IMR-90 (cell line): ENCODE data around the gene RBPJ. TPM values are rescaled to one million over a fixed set of nuclear protein-coding genes. Genes with fewer than 3 reads are reported as not detected.
A peak's percentile ranks its signal among the peaks of the same experiment; 100 is the strongest.

ENCODE experiments used
- ATAC-seq: fragments of 200-7000 bp; cut with Tn5 transposase; 2 replicates; pipeline ENCODE4 v1.9.1; 2020; ENCODE audit warnings: low read depth, mild to moderate bottlenecking, moderate library complexity
- BruUV-seq: library from RNA; stranded (reverse); fragments of 400-500 nt; replicated peaks from 2 replicates; lab custom pipeline; 2021; lab: Mats Ljungman, UMichigan
- CTCF ChIA-PET: fragments of 300-600 bp; formaldehyde crosslinking; extraction: SDS; loops from one replicate; lab custom pipeline; 2021; ENCODE audit warnings: antibody characterized with exemption; lab: Yijun Ruan, JAX
- POLR2A ChIA-PET: fragments of 300-600 bp; sonication (Branson Sonifier 250); formaldehyde crosslinking; loops from one replicate; lab custom pipeline; 2022; ENCODE audit warnings: antibody characterized with exemption; ENCODE audit not compliant: unreplicated experiment; lab: Charles Lee
- DNase-seq: peaks from one replicate; pipeline ENCODE4 v3.0.0; 2013
- H2AFZ ChIP-seq: replicated peaks from 2 replicates; pipeline ENCODE3; 2013; ENCODE audit warnings: low read length, mild to moderate bottlenecking; ENCODE audit not compliant: poor library complexity
- H2AK5ac ChIP-seq: 2 replicates; pipeline ENCODE4 v1.6.1; 2013; ENCODE audit warnings: low read depth, low read length, inconsistent platforms
- H2AK9ac ChIP-seq: replicated peaks from 2 replicates; pipeline ENCODE3; 2013; ENCODE audit warnings: mild to moderate bottlenecking, low read depth, low read length, moderate library complexity; ENCODE audit not compliant: poor library complexity
- H2BK120ac ChIP-seq: 2 replicates; pipeline ENCODE4 v1.6.1; 2013; ENCODE audit warnings: low read depth, low read length, inconsistent platforms
- H2BK15ac ChIP-seq: 3 replicates; pipeline ENCODE4 v1.6.1; 2013; ENCODE audit warnings: low read depth, low read length, inconsistent platforms
- H2BK20ac ChIP-seq: 2 replicates; pipeline ENCODE4 v1.6.1; 2013; ENCODE audit warnings: low read depth, mild to moderate bottlenecking, inconsistent platforms, low read length, moderate library complexity
- H2BK5ac ChIP-seq: 2 replicates; pipeline ENCODE4 v1.6.1; 2013; ENCODE audit warnings: mild to moderate bottlenecking, low read depth, low read length, inconsistent platforms; ENCODE audit not compliant: poor library complexity, severe bottlenecking
- H3K14ac ChIP-seq: replicated peaks from 2 replicates; pipeline ENCODE4 v1.6.1; 2013; ENCODE audit warnings: low read depth, low read length, inconsistent platforms
- H3K18ac ChIP-seq: 2 replicates; pipeline ENCODE4 v1.6.1; 2013; ENCODE audit warnings: low read depth, low read length, control low read depth
- H3K23ac ChIP-seq: 2 replicates; pipeline ENCODE4 v1.6.1; 2013; ENCODE audit warnings: low read depth, low read length, inconsistent platforms
- H3K27ac ChIP-seq: 2 replicates; pipeline ENCODE4 v1.5.1; 2013; ENCODE audit warnings: mild to moderate bottlenecking, control low read depth, low read length; ENCODE audit not compliant: insufficient read depth
- H3K27me3 ChIP-seq: 2 replicates; pipeline ENCODE4 v1.6.1; 2013; ENCODE audit warnings: low read length; ENCODE audit not compliant: control insufficient read depth, insufficient read depth
- H3K36me3 ChIP-seq: 2 replicates; pipeline ENCODE4 v1.6.1; 2013; ENCODE audit warnings: low read length, mixed read lengths; ENCODE audit not compliant: control insufficient read depth, insufficient read depth
- H3K4ac ChIP-seq: 2 replicates; pipeline ENCODE4 v1.6.1; 2013; ENCODE audit warnings: low read depth, low read length, inconsistent platforms
- H3K4me1 ChIP-seq: 2 replicates; pipeline ENCODE4 v1.6.1; 2013; ENCODE audit warnings: low read length, mixed read lengths; ENCODE audit not compliant: control insufficient read depth, insufficient read depth
- H3K4me2 ChIP-seq: 2 replicates; pipeline ENCODE4 v1.6.1; 2013; ENCODE audit warnings: low read depth, mild to moderate bottlenecking, control low read depth, low read length, moderate library complexity
- H3K4me3 ChIP-seq: 2 replicates; pipeline ENCODE4 v1.5.1; 2013; ENCODE audit warnings: low read depth, mild to moderate bottlenecking, control low read depth, low read length, moderate library complexity; ENCODE audit not compliant: insufficient read depth
- H3K56ac ChIP-seq: 2 replicates; pipeline ENCODE4 v1.6.1; 2013; ENCODE audit warnings: low read length, inconsistent platforms; ENCODE audit not compliant: insufficient read depth; ENCODE audit errors: extremely low read depth
- H3K79me1 ChIP-seq, 2 experiments: 2 replicates each; pipeline ENCODE4 v1.6.1; 2013; ENCODE audit warnings: low read length in 2 of 2, inconsistent platforms in 1 of 2, low read depth in 1 of 2
- H3K9ac ChIP-seq: 2 replicates; pipeline ENCODE4 v1.6.1; 2013; ENCODE audit warnings: low read depth, low read length, control low read depth
- H3K9me1 ChIP-seq: 2 replicates; pipeline ENCODE4 v1.6.1; 2013; ENCODE audit warnings: low read length, inconsistent platforms; ENCODE audit not compliant: insufficient read depth
- H3K9me3 ChIP-seq: 2 replicates; pipeline ENCODE4 v1.6.1; 2013; ENCODE audit warnings: low read length; ENCODE audit not compliant: control insufficient read depth, insufficient read depth
- H4K20me1 ChIP-seq: 2 replicates; pipeline ENCODE4 v1.6.1; 2013; ENCODE audit warnings: low read length, inconsistent platforms; ENCODE audit not compliant: insufficient read depth
- H4K5ac ChIP-seq: 2 replicates; pipeline ENCODE4 v1.6.1; 2013; ENCODE audit warnings: mild to moderate bottlenecking, low read depth, low read length, control low read depth
- H4K8ac ChIP-seq, 2 experiments: 2 replicates each; pipeline ENCODE4 v1.6.1; 2013; ENCODE audit warnings: low read depth in 2 of 2, low read length in 2 of 2, control low read depth in 1 of 2, inconsistent platforms in 1 of 2
- H4K91ac ChIP-seq: 2 replicates; pipeline ENCODE4 v1.6.1; 2013; ENCODE audit warnings: low read depth, low read length, inconsistent platforms; ENCODE audit not compliant: insufficient read depth
- BHLHE40 ChIP-seq: fragments of 150-350 bp; IDR thresholded peaks from 2 replicates; pipeline ENCODE4 v1.6.1; 2016; ENCODE audit warnings: mild to moderate bottlenecking, low read depth, low read length
- CTCF ChIP-seq: conservative IDR thresholded peaks from 2 replicates; pipeline ENCODE4 v1.5.1; 2012; ENCODE audit warnings: mild to moderate bottlenecking, low read depth, low read length, improper control_type of control experiment
- RAD21 ChIP-seq: IDR thresholded peaks from 2 replicates; pipeline ENCODE4 v1.6.1; 2012; ENCODE audit warnings: low read length, improper control_type of control experiment
- SMC3 ChIP-seq: fragments of 150-350 bp; IDR thresholded peaks from 2 replicates; pipeline ENCODE4 v1.6.1; 2016; ENCODE audit warnings: low read depth, mild to moderate bottlenecking, antibody characterized with exemption, low read length, moderate library complexity
- WGBS, 2 experiments: methylation state at CpG; one replicate each; pipeline versions ENCODE4 v1.1.5 to v1.1.7; 2013; ENCODE audit warnings: missing lambda C conversion rate in 2 of 2; ENCODE audit not compliant: insufficient read length in 1 of 2; ENCODE audit errors: extremely low coverage in 2 of 2; 5-methylcytosine and 5-hydroxymethylcytosine counted together
- dilution Hi-C: fragments of 300-500 bp; cut with HindIII; formaldehyde crosslinking; loops from one replicate; pipeline ENCODE4 v1.14.3; 2018; ENCODE audit warnings: low sequenced_read_pairs; ENCODE audit not compliant: unreplicated experiment
- in situ Hi-C: fragments of 300-500 bp; cut with MboI; formaldehyde crosslinking; loops from 3 replicates; pipeline ENCODE4 v1.14.3; 2019; ENCODE audit warnings: low sequenced_read_pairs, inconsistent platforms, mixed read lengths
- intact Hi-C: fragments of 100-400 bp; cut with micrococcal nuclease; formaldehyde crosslinking; loops from 2 replicates; pipeline ENCODE4 v1.10.0; 2022
- polyA plus RNA-seq, 3 experiments: library from polyadenylated mRNA; depleted of rRNA; stranded (reverse); fragments of >200 nt; gene quantifications; 2 replicates each; pipeline ENCODE4 v1.2.3, GENCODE V29; 2012; ENCODE audit warnings: low replicate concordance in 1 of 3
- total RNA-seq: library from RNA; depleted of rRNA; stranded (reverse); fragments of >200 nt; gene quantifications from 2 replicates; pipeline ENCODE4 v1.2.3, GENCODE V29; 2012

The RBPJ gene
- total and polyA plus RNA-seq, 2 of the 4 experiments (the other 2 are of a cell fraction): 50.3 to 148 TPM

- no peak for TF ChIP-seq CTCF
Observed at GRCh38 chr4:26457412-26457811, 136.6 kb downstream of the RBPJ start (continued).

- no peak overlapping the region for H2AK9ac ChIP-seq
- peak overlapping the region; percentile 44; the same call in 1 of the 2 replicates for H3K23ac ChIP-seq
- no peak overlapping the region for H2AK5ac ChIP-seq
- peak overlapping the region; percentile 15 for H2AFZ ChIP-seq
- no TSS peak for BruUV-seq
- 0 out of 2 replicates have a peak, but pooled peaks have one; percentile 1 for TF ChIP-seq RAD21
- peak; percentile 25; the same call in 1 of the 2 replicates for TF ChIP-seq SMC3
- TF ChIP-seq CTCF: peak; percentile 21; the same call in 1 of the 2 replicates
- no peak for TF ChIP-seq BHLHE40
- H3K27me3 ChIP-seq: no peaks in the 10 kb centered on the region
- ATAC-seq (peak; percentile 69), DNase-seq (peak; percentile 91)
- no peak overlapping the region; the same call in 1 of the 2 replicates for H3K9ac ChIP-seq
- H3K56ac ChIP-seq: no peak overlapping the region
- H2BK15ac ChIP-seq: peak overlapping the region; percentile 1; the same call in 1 of the 3 replicates
- H3K9me1 ChIP-seq: peaks cover 12% of the 10 kb centered on the region
- in situ Hi-C loops: loop anchor here (10.0 to 25.0 kb wide), 2 partner anchors 267 to 554 kb away; no protein-coding TSS in a partner anchor
- H3K36me3 ChIP-seq: no peaks in the 10 kb centered on the region
- POLR2A ChIA-PET: interaction anchor here (0.7 kb wide), 1 partner anchor 111 kb away, joined by 6 read pairs; no protein-coding TSS in a partner anchor
- no peak overlapping the region for H3K4me3 ChIP-seq
- no peaks in the 10 kb centered on the region; the same call in 1 of the 2 replicates for H4K20me1 ChIP-seq
- H2BK5ac ChIP-seq: peak overlapping the region; percentile 27
- dilution Hi-C loops: no loop called here
- H3K4me1 ChIP-seq: peaks cover 22% of the 10 kb centered on the region
- peak overlapping the region; percentile 66; the same call in 1 of the 2 replicates for H2BK120ac ChIP-seq
- peak overlapping the region; percentile 51; the same call in 1 of the 2 replicates for H3K27ac ChIP-seq
- peak overlapping the region; percentile 63 for H3K4ac ChIP-seq
- H4K5ac ChIP-seq: peak overlapping the region; percentile 28
- H2BK20ac ChIP-seq: peak overlapping the region; percentile 5; the same call in 1 of the 2 replicates
- peak overlapping the region; percentile 58; the same call in 1 of the 2 replicates for H3K18ac ChIP-seq
- CTCF ChIA-PET: interaction anchor here (0.5 to 1.8 kb wide), 10 partner anchors 11 to 412 kb away, joined by 3 to 12 read pairs (median 4); no protein-coding TSS in a partner anchor
- H3K9me3 ChIP-seq: peaks cover 8% of the 10 kb centered on the region
- peak overlapping the region; percentile 16 for H4K91ac ChIP-seq
- H4K8ac ChIP-seq: peak overlapping the region in 1 of 2 experiments; percentile 59; a peak in 1 of 4 replicates
- H3K4me2 ChIP-seq: peak overlapping the region; percentile 53
- H3K79me1 ChIP-seq: no peaks in the 10 kb centered on the region
- WGBS, 2 experiments: 20% methylated on average over 1 of the region's 7 CpGs; no CpG with 5 or more reads in 1 of the 2 experiments
- intact Hi-C loops: loop anchor here (2.0 kb wide), 2 partner anchors 127 to 403 kb away; partner anchors contain the start of genes STIM2 and TBC1D19
- H3K14ac ChIP-seq: peak overlapping the region; percentile 15; the same call in 1 of the 2 replicates
Observed at GRCh38 chr4:26458157-26458561, 137.3 kb downstream of the RBPJ start.
